Testis (tissue), 2 donors: ENCODE data around the gene ICAM1.

Experiments used
- POLR2A ChIP-seq: fragments of 450-650 bp; IDR thresholded peaks from one replicate; pipeline ENCODE4 v1.6.1; 2017; ENCODE audit warnings: antibody characterized with exemption, mild to moderate bottlenecking, moderate library complexity
- TF ChIP-seq, protein P1 (sequence below), 3 experiments: fragments of 450-650 bp in 2 of 3; fragments of 200-600 bp in 1 of 3; sonication (generic) in 1 of 3; IDR thresholded peaks; one replicate each; pipeline ENCODE4 v1.5.1; 2016 to 2019; ENCODE audit warnings: antibody characterized with exemption in 3 of 3, mild to moderate bottlenecking in 2 of 3, moderate library complexity in 1 of 3

DNA sequence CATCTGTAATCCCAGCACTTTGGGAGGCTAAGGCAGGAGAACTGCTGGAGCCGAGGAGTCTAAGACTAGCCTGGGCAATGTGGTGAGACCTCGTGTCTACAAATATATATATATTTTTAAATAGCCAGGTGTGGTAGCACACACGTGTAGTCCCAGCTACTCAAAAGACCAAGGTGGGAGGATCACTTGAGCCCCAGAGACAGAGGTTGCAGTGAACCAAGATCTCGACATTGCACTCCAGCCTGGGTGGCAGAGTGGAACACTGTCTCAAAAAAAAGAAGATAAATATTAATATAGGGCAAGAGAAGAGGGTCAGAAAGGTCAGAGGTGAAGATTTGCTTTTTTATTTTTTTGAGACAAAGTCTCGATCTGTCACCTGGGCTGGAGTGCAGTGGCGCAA is 24.4 kb upstream of the ICAM1 start:
- TF ChIP-seq, protein P1, sequence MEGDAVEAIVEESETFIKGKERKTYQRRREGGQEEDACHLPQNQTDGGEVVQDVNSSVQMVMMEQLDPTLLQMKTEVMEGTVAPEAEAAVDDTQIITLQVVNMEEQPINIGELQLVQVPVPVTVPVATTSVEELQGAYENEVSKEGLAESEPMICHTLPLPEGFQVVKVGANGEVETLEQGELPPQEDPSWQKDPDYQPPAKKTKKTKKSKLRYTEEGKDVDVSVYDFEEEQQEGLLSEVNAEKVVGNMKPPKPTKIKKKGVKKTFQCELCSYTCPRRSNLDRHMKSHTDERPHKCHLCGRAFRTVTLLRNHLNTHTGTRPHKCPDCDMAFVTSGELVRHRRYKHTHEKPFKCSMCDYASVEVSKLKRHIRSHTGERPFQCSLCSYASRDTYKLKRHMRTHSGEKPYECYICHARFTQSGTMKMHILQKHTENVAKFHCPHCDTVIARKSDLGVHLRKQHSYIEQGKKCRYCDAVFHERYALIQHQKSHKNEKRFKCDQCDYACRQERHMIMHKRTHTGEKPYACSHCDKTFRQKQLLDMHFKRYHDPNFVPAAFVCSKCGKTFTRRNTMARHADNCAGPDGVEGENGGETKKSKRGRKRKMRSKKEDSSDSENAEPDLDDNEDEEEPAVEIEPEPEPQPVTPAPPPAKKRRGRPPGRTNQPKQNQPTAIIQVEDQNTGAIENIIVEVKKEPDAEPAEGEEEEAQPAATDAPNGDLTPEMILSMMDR (IDR thresholded peaks at IDR 0.05) = no peak
- TF ChIP-seq POLR2A = no peak
